Karpas-422 (cell line): ENCODE results near the gene PARN. TPM values are rescaled to one million over a fixed set of nuclear protein-coding genes. Genes with fewer than 3 reads are reported as not detected.

Experiments
- DNase-seq: peaks from one replicate; pipeline ENCODE4 v3.0.0-alpha.2; 2015
- H2AFZ ChIP-seq: fragments of 200-600 bp; sonication (generic); 2 replicates; pipeline ENCODE4 v1.6.1; 2014; ENCODE audit warnings: antibody characterized with exemption, low read length, mixed read lengths
- H3K27ac ChIP-seq: fragments of 200-600 bp; sonication (generic); 2 replicates; pipeline ENCODE4 v1.5.1; 2014; ENCODE audit warnings: mild to moderate bottlenecking, low read length, moderate library complexity
- H3K27me3 ChIP-seq: fragments of 200-600 bp; sonication (generic); 2 replicates; pipeline ENCODE4 v1.6.1; 2014; ENCODE audit warnings: low read length, mixed read lengths
- H3K36me3 ChIP-seq: fragments of 200-600 bp; sonication (generic); 2 replicates; pipeline ENCODE4 v1.6.1; 2014; ENCODE audit warnings: low read length, mixed read lengths; ENCODE audit not compliant: insufficient read depth
- H3K4me1 ChIP-seq: fragments of 200-600 bp; sonication (generic); 2 replicates; pipeline ENCODE4 v1.6.1; 2014; ENCODE audit warnings: mild to moderate bottlenecking, low read length, mixed read lengths
- H3K4me2 ChIP-seq: fragments of 200-600 bp; sonication (generic); 2 replicates; pipeline ENCODE4 v1.6.1; 2014; ENCODE audit warnings: low read length, low read depth, mild to moderate bottlenecking; ENCODE audit not compliant: poor library complexity, severe bottlenecking
- H3K4me3 ChIP-seq: fragments of 200-600 bp; sonication (generic); 2 replicates; pipeline ENCODE4 v1.5.1; 2014; ENCODE audit warnings: mild to moderate bottlenecking, antibody characterized with exemption, low read length, mixed read lengths
- H3K79me2 ChIP-seq: fragments of 200-600 bp; sonication (generic); 2 replicates; pipeline ENCODE4 v1.6.1; 2014; ENCODE audit warnings: mild to moderate bottlenecking, low read length, mixed read lengths
- H3K9ac ChIP-seq: fragments of 200-600 bp; sonication (generic); 2 replicates; pipeline ENCODE4 v1.6.0; 2014; ENCODE audit warnings: low read length
- H3K9me2 ChIP-seq: fragments of 200-600 bp; sonication (generic), shearing (Covaris generic); replicated peaks from 2 replicates; pipeline ENCODE4 v1.6.0; 2014; ENCODE audit warnings: mild to moderate bottlenecking, low read length, moderate library complexity; ENCODE audit not compliant: insufficient read depth
- H3K9me3 ChIP-seq: fragments of 300-700, 200-600 bp; sonication (generic); 2 replicates; pipeline ENCODE4 v1.6.1; 2014; ENCODE audit warnings: low read length, mixed read lengths
- H4K20me1 ChIP-seq: fragments of 200-600 bp; sonication (generic); 2 replicates; pipeline ENCODE4 v1.6.1; 2014; ENCODE audit warnings: mild to moderate bottlenecking, antibody characterized with exemption, low read length, low read depth; ENCODE audit not compliant: insufficient read depth
- total RNA-seq: library from RNA; depleted of rRNA; stranded (reverse); fragments of >200 nt; shearing (Covaris generic); gene quantifications from 2 replicates; pipeline ENCODE4 v1.2.3, GENCODE V29; 2014; ENCODE audit warnings: low replicate concordance

The PARN gene
- total RNA-seq, 1 experiment from 2014 or later: 90.9 TPM

GRCh38 chr16:14628806-14629611 is 1.1 kb downstream of the PARN start:
- no peaks in the 10 kb centered on the region for H3K9me2 ChIP-seq
- peak; percentile 59 for DNase-seq
- H3K9me3 ChIP-seq: no peaks in the 10 kb centered on the region
- no peak overlapping the region for H2AFZ ChIP-seq
- peak overlapping the region; percentile 85 for H3K4me2 ChIP-seq
- peaks cover 26% of the 10 kb centered on the region for H3K4me1 ChIP-seq
- H3K9ac ChIP-seq: peak overlapping the region; percentile 97
- H4K20me1 ChIP-seq: peaks cover under 1% of the 10 kb centered on the region; the same call in 1 of the 2 replicates
- no peaks in the 10 kb centered on the region for H3K27me3 ChIP-seq
- H3K36me3 ChIP-seq: peaks cover 34% of the 10 kb centered on the region
- H3K79me2 ChIP-seq: peaks cover 61% of the 10 kb centered on the region
- H3K27ac ChIP-seq: peak overlapping the region; percentile 68
- peak overlapping the region; percentile 88 for H3K4me3 ChIP-seq

- no peaks in the 10 kb centered on the region for H4K20me1 ChIP-seq
- no peak overlapping the region for H3K9ac ChIP-seq
- peaks cover 24% of the 10 kb centered on the region for H3K4me1 ChIP-seq
- no peaks in the 10 kb centered on the region for H3K9me3 ChIP-seq
- H2AFZ ChIP-seq: no peak overlapping the region
- no peak overlapping the region for H3K27ac ChIP-seq
- no peak for DNase-seq
- no peak overlapping the region for H3K4me3 ChIP-seq
- H3K27me3 ChIP-seq: no peaks in the 10 kb centered on the region
- no peak overlapping the region for H3K4me2 ChIP-seq
- peaks cover 50% of the 10 kb centered on the region for H3K79me2 ChIP-seq
- H3K36me3 ChIP-seq: peaks cover 37% of the 10 kb centered on the region
- no peaks in the 10 kb centered on the region for H3K9me2 ChIP-seq
These were observed 3.0 kb downstream of the PARN start for GRCh38 chr16:14627078-14627477.

GRCh38 chr16:14618566-14618965 is 11.5 kb downstream of the PARN start:
- H3K79me2 ChIP-seq: peaks cover 22% of the 10 kb centered on the region
- H3K27me3 ChIP-seq: no peaks in the 10 kb centered on the region
- H3K4me2 ChIP-seq: no peak overlapping the region
- H3K9ac ChIP-seq: no peak overlapping the region
- no peaks in the 10 kb centered on the region for H3K4me1 ChIP-seq
- H3K9me3 ChIP-seq: no peaks in the 10 kb centered on the region
- no peaks in the 10 kb centered on the region for H4K20me1 ChIP-seq
- H3K27ac ChIP-seq: no peak overlapping the region
- no peak overlapping the region for H2AFZ ChIP-seq
- no peaks in the 10 kb centered on the region for H3K9me2 ChIP-seq
- no peak for DNase-seq
- H3K4me3 ChIP-seq: no peak overlapping the region
- peaks cover 34% of the 10 kb centered on the region; the same call in 1 of the 2 replicates for H3K36me3 ChIP-seq

GRCh38 chr16:14616280-14616679 is 13.8 kb downstream of the PARN start:
- H3K4me2 ChIP-seq: no peak overlapping the region
- peaks cover 36% of the 10 kb centered on the region; the same call in 1 of the 2 replicates for H3K36me3 ChIP-seq
- no peak overlapping the region for H3K9ac ChIP-seq
- no peaks in the 10 kb centered on the region for H4K20me1 ChIP-seq
- peaks cover 7% of the 10 kb centered on the region for H3K4me1 ChIP-seq
- H3K79me2 ChIP-seq: peaks cover 22% of the 10 kb centered on the region
- H3K27me3 ChIP-seq: no peaks in the 10 kb centered on the region
- no peak overlapping the region for H3K27ac ChIP-seq
- H3K4me3 ChIP-seq: no peak overlapping the region
- DNase-seq: no peak
- no peaks in the 10 kb centered on the region for H3K9me3 ChIP-seq
- no peaks in the 10 kb centered on the region for H3K9me2 ChIP-seq
- no peak overlapping the region for H2AFZ ChIP-seq

- H3K9me2 ChIP-seq: no peaks in the 10 kb centered on the region
- peaks cover 30% of the 10 kb centered on the region for H3K4me1 ChIP-seq
- no peaks in the 10 kb centered on the region for H3K27me3 ChIP-seq
- no peak overlapping the region for H2AFZ ChIP-seq
- no peak overlapping the region for H3K4me3 ChIP-seq
- no peak overlapping the region for H3K27ac ChIP-seq
- H3K9me3 ChIP-seq: no peaks in the 10 kb centered on the region
- H3K9ac ChIP-seq: no peak overlapping the region
- no peaks in the 10 kb centered on the region for H4K20me1 ChIP-seq
- DNase-seq: no peak
- H3K4me2 ChIP-seq: no peak overlapping the region
- peaks cover 22% of the 10 kb centered on the region; the same call in 1 of the 2 replicates for H3K79me2 ChIP-seq
- H3K36me3 ChIP-seq: peaks cover 34% of the 10 kb centered on the region; the same call in 1 of the 2 replicates
These were observed 16.1 kb downstream of the PARN start for GRCh38 chr16:14613991-14614390.

GRCh38 chr16:14611660-14612059 is 18.4 kb downstream of the PARN start:
- no peaks in the 10 kb centered on the region for H4K20me1 ChIP-seq
- H3K79me2 ChIP-seq: peaks cover 16% of the 10 kb centered on the region; the same call in 1 of the 2 replicates
- H3K4me3 ChIP-seq: no peak overlapping the region
- H2AFZ ChIP-seq: no peak overlapping the region
- H3K27ac ChIP-seq: peak overlapping the region; percentile 97; the same call in 1 of the 2 replicates
- no peak overlapping the region for H3K4me2 ChIP-seq
- H3K27me3 ChIP-seq: no peaks in the 10 kb centered on the region
- H3K4me1 ChIP-seq: peaks cover 53% of the 10 kb centered on the region
- H3K36me3 ChIP-seq: peaks cover 34% of the 10 kb centered on the region
- H3K9ac ChIP-seq: no peak overlapping the region
- no peak for DNase-seq
- no peaks in the 10 kb centered on the region for H3K9me3 ChIP-seq
- H3K9me2 ChIP-seq: no peaks in the 10 kb centered on the region

- Histone ChIP-seq H3K4me2 (peak overlapping the region; percentile 84), H3K4me1 (peaks cover 70% of the 10 kb centered on the region), H3K9me2 (no peaks in the 10 kb centered on the region), H3K36me3 (peaks cover 28% of the 10 kb centered on the region), H3K27me3 (no peaks in the 10 kb centered on the region), H3K79me2 (peaks cover 22% of the 10 kb centered on the region), H3K9ac (peak overlapping the region; percentile 50), H3K9me3 (no peaks in the 10 kb centered on the region), H3K4me3 (peak overlapping the region; percentile 51; the same call in 1 of the 2 replicates), H3K27ac (peak overlapping the region; percentile 97), H4K20me1 (no peaks in the 10 kb centered on the region), H2AFZ (no peak overlapping the region)
- DNase-seq: no peak
These were observed 20.3 kb downstream of the PARN start for GRCh38 chr16:14609716-14610115.

- Histone ChIP-seq H3K9me3 (no peaks in the 10 kb centered on the region), H3K4me1 (peaks cover 70% of the 10 kb centered on the region), H3K27ac (peak overlapping the region; percentile 97), H3K9me2 (no peaks in the 10 kb centered on the region), H3K79me2 (peaks cover 20% of the 10 kb centered on the region), H3K27me3 (no peaks in the 10 kb centered on the region), H4K20me1 (no peaks in the 10 kb centered on the region), H3K9ac (peak overlapping the region; percentile 50), H3K36me3 (peaks cover 27% of the 10 kb centered on the region), H2AFZ (no peak overlapping the region), H3K4me3 (peak overlapping the region; percentile 51), H3K4me2 (peak overlapping the region; percentile 84)
- peak; percentile 61 for DNase-seq
These were observed 21.5 kb downstream of the PARN start for GRCh38 chr16:14608604-14609003.
